ENCODE measurements around the gene FAM81A.
"Not testable (repeated sequence)": the region's sequence is repeated elsewhere in the genome, so short reads cannot be mapped to it uniquely, and the experiment has no call there.

The FAM81A gene

DNA sequence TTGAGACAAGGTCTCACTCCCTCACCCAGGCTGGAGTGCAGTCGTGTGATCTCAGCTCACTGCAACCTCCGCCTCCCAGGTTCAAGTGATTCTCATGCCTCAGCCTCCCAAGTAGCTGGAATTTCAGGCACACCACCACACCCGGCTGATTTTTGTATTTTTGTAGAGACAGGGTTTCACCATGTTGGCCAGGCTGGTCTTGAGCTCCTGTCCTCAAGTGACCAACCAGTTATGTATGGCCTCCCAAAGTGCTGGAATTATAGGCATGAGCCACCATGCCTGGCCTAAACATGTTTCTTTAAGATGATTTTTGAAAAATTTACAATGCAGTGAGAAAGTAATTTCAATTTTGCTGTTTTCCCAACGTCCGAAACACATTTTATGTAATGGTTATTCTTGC is 37.2 kb downstream of the FAM81A start:
- not testable (repeated sequence) for H3K4me1 ChIP-seq (ENCODE audit: control insufficient read depth, insufficient read depth, low read length); H3K4me3 ChIP-seq (ENCODE audit: insufficient read depth, low read depth, low read length); H3K9me3 ChIP-seq (ENCODE audit: control insufficient read depth, low read length); H3K27ac ChIP-seq (ENCODE audit: insufficient read depth, low read depth, low read length, poor library complexity, severe bottlenecking); H3K27me3 ChIP-seq (ENCODE audit: control insufficient read depth, insufficient read depth, low read length, poor library complexity, severe bottlenecking); H3K36me3 ChIP-seq (ENCODE audit: control insufficient read depth, insufficient read depth, low read length)
- WGBS, 2 experiments: 86 to 93% methylated on average over 3 to 5 of the region's 5 CpGs

DNA sequence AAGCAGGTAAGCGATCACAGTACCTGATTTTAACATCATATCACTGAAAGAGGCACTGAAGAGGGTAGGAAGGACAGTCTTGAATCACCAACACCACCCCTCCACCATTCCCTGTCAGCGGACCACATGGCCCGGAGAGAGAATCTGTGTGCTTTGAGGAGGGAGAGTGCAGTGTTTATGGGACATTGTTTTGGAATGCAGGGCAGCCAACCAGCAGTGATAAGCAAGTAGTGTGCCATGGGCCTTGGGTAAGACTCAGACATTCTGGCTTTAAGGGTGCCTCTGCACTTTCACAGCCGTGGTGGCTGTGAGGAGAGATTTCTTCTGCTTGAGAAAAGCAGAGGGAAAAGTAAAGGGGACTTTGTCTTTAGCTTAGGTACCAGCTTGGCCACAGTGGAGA is 46.4 kb downstream of the FAM81A start:
- Histone ChIP-seq H3K9me3 (ENCODE audit: control insufficient read depth, low read length) (no peaks in the 10 kb centered on the region), H3K27ac (ENCODE audit: insufficient read depth, low read depth, low read length, poor library complexity, severe bottlenecking) (no peak overlapping the region), H3K4me1 (ENCODE audit: control insufficient read depth, insufficient read depth, low read length) (no peaks in the 10 kb centered on the region), H3K27me3 (ENCODE audit: control insufficient read depth, insufficient read depth, low read length, poor library complexity, severe bottlenecking) (no peaks in the 10 kb centered on the region), H3K4me3 (ENCODE audit: insufficient read depth, low read depth, low read length) (no peak overlapping the region), H3K36me3 (ENCODE audit: control insufficient read depth, insufficient read depth, low read length) (no peaks in the 10 kb centered on the region)
- 95 to 96% methylated on average over 3 to 4 of the region's 4 CpGs for WGBS, 2 experiments

DNA sequence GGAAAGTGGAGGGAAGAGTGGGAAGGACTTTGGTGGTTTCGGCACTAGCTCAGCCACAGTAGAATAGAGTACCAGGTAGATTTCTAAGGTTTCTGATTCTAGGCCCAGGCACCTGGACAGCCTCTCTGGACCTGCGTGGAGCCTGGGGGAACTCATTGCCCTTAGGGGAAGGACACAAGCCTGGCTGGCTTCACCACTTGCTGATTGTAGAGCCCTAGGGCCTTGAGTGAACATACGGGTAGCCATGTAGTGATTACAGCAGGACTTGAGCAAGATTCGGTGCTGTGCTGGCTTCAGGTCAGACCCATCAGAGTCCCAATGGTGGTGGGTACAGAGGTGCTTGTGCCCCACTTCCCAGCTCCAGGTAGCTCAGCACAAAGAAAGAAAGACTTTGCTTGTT is 47.0 kb downstream of the FAM81A start:
- no peaks in the 10 kb centered on the region for H3K4me1 ChIP-seq (ENCODE audit: control insufficient read depth, insufficient read depth, low read length)
- H3K27me3 ChIP-seq (ENCODE audit: control insufficient read depth, insufficient read depth, low read length, poor library complexity, severe bottlenecking): no peaks in the 10 kb centered on the region
- 92% methylated on average over 4 of the region's 4 CpGs for WGBS, 2 experiments
- H3K27ac ChIP-seq (ENCODE audit: insufficient read depth, low read depth, low read length, poor library complexity, severe bottlenecking): no peak overlapping the region
- no peaks in the 10 kb centered on the region for H3K9me3 ChIP-seq (ENCODE audit: control insufficient read depth, low read length)
- no peaks in the 10 kb centered on the region for H3K36me3 ChIP-seq (ENCODE audit: control insufficient read depth, insufficient read depth, low read length)
- no peak overlapping the region for H3K4me3 ChIP-seq (ENCODE audit: insufficient read depth, low read depth, low read length)

DNA sequence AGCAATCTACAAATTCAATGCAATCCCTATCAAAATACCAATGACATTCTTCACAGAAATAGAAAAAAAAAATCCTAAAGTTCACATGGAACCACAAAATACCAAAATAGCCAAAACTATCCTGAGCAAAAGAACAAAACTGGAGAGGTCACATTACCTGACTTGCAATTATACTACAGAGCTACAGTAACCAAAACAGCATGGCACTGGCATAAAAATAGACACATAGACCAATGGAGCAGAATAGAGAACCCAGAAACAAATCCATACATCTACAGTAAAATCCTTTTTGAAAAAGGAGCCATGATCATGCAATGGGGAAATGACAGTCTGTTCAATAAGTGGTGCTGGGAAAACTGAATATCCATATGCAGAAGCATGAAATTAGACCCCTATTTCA is 51.5 kb downstream of the FAM81A start:
- not testable (repeated sequence) for H3K4me3 ChIP-seq (ENCODE audit: insufficient read depth, low read depth, low read length); H3K36me3 ChIP-seq (ENCODE audit: control insufficient read depth, insufficient read depth, low read length); H3K27ac ChIP-seq (ENCODE audit: insufficient read depth, low read depth, low read length, poor library complexity, severe bottlenecking); H3K27me3 ChIP-seq (ENCODE audit: control insufficient read depth, insufficient read depth, low read length, poor library complexity, severe bottlenecking); H3K4me1 ChIP-seq (ENCODE audit: control insufficient read depth, insufficient read depth, low read length); H3K9me3 ChIP-seq (ENCODE audit: control insufficient read depth, low read length)

DNA sequence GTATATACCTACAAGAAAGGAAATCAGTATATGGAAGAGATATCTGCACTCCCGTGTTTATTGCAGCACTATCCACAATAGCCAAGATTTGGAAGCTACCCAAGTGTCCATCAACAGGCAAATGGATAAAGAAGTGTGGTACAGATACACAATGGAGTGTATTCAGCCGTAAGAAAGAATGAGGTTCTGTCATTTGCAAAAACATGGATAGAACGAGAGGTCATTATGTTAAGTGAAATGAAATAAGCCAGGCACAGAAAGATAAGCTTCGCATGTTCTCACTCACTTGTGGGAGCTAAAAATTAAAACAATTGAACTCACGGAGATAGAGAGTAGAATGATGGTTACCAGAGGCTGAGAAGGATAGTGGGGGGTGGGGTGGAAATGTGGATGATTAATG is 53.1 kb downstream of the FAM81A start:
- no peaks in the 10 kb centered on the region for H3K36me3 ChIP-seq (ENCODE audit: control insufficient read depth, insufficient read depth, low read length)
- H3K27me3 ChIP-seq (ENCODE audit: control insufficient read depth, insufficient read depth, low read length, poor library complexity, severe bottlenecking): no peaks in the 10 kb centered on the region
- H3K4me3 ChIP-seq (ENCODE audit: insufficient read depth, low read depth, low read length): no peak overlapping the region
- no peaks in the 10 kb centered on the region for H3K9me3 ChIP-seq (ENCODE audit: control insufficient read depth, low read length)
- 91 to 93% methylated on average over 5 of the region's 5 CpGs for WGBS, 2 experiments
- H3K27ac ChIP-seq (ENCODE audit: insufficient read depth, low read depth, low read length, poor library complexity, severe bottlenecking): no peak overlapping the region
- no peaks in the 10 kb centered on the region for H3K4me1 ChIP-seq (ENCODE audit: control insufficient read depth, insufficient read depth, low read length)

DNA sequence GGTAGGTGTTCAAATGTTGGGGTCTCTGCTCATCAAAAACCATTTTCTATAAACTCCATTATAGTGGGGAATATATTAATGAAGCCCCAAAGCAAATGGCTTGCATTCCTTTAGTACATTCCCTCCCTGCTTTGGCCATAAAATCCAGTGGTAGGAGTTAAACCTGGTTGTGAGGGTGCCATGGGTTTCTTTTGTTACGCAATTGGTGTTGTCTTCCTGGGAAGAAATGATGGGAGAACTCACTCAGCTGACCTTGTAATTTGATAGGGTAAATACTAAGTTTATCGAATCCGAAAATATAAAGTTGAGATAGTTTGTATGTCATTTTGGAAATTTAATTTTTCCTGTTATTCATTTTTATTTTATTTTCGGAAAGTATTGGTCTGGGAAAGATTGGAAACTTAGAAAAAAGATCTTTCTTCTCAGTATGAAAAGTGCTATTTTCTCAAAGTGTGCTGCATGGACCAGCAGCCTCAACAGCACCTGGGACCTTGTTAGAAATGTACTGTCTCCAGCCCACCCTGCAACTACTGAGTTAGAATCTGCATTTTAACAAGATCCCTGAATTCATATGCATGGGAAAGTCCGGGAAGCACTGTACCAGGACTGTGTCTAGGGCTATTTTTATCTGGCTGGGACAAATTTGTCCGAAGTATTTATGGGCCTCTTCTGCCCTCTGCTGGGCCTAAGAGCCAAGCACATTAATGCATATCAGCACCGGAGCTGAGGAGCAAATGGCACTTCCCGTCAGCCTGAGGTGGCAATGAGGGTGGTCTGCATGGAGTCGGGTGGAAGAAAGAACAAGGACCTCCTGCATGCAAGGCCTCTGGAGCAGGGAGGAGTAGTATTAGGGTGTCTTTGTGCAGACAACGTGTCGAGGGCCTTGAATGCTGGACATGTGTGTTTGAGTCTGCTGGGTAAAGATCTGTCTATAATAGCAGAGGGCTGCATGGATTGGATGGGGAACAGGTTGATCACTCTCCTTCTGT is 54.7 kb downstream of the FAM81A start:
- 30 to 32% methylated on average over 11 of the region's 11 CpGs for WGBS, 2 experiments
- H3K27ac ChIP-seq (ENCODE audit: insufficient read depth, low read depth, low read length, poor library complexity, severe bottlenecking): no peak overlapping the region
- H3K4me1 ChIP-seq (ENCODE audit: control insufficient read depth, insufficient read depth, low read length): no peaks in the 10 kb centered on the region
- no peaks in the 10 kb centered on the region for H3K27me3 ChIP-seq (ENCODE audit: control insufficient read depth, insufficient read depth, low read length, poor library complexity, severe bottlenecking)
- H3K9me3 ChIP-seq (ENCODE audit: control insufficient read depth, low read length): no peaks in the 10 kb centered on the region
- no peaks in the 10 kb centered on the region for H3K36me3 ChIP-seq (ENCODE audit: control insufficient read depth, insufficient read depth, low read length)
- no peak overlapping the region for H3K4me3 ChIP-seq (ENCODE audit: insufficient read depth, low read depth, low read length)

DNA sequence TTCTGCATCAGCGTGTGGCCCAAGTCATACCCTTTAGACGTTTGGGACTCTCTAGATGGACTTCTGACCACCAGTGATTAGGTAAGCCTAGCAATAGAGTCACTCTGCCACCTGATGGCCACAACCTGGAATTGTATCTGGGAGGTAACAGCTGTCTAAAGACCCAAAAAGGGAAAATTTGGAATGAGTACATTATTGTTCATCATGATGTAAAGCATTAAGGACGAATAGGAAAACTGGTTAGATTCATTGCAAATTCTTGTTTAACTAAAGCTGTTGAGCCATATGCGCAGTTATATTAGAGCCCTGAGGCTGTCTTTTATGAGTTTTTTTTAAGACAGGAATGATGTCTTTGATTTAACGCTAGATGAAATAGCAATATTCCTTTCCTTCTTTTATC is 63.6 kb downstream of the FAM81A start:
- no peak overlapping the region for H3K27ac ChIP-seq (ENCODE audit: insufficient read depth, low read depth, low read length, poor library complexity, severe bottlenecking)
- H3K4me1 ChIP-seq (ENCODE audit: control insufficient read depth, insufficient read depth, low read length): no peaks in the 10 kb centered on the region
- no peaks in the 10 kb centered on the region for H3K27me3 ChIP-seq (ENCODE audit: control insufficient read depth, insufficient read depth, low read length, poor library complexity, severe bottlenecking)
- no peak overlapping the region for H3K4me3 ChIP-seq (ENCODE audit: insufficient read depth, low read depth, low read length)
- no peaks in the 10 kb centered on the region for H3K36me3 ChIP-seq (ENCODE audit: control insufficient read depth, insufficient read depth, low read length)
- no peaks in the 10 kb centered on the region for H3K9me3 ChIP-seq (ENCODE audit: control insufficient read depth, low read length)
- 24 to 26% methylated on average over 4 of the region's 5 CpGs for WGBS, 2 experiments

DNA sequence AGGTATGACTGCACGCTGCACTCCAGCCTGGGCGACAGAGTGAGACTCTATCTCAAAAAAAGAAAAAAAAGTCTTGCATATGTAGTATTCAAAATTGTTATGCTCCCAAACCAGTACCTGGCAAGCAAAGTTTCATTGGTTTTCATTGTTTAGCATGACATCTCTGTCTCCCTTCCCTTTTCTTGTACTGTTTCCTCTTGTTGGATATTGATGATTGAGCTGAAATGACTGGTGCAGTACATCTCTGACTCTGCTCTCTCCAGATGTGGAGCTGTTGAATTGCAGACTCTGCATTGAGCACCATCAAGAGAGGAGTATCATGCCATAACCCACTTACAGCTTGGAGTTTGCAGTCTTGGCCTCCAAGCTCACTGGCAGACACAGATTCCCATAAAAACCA is 77.2 kb downstream of the FAM81A start:
- no peaks in the 10 kb centered on the region for H3K27me3 ChIP-seq (ENCODE audit: control insufficient read depth, insufficient read depth, low read length, poor library complexity, severe bottlenecking)
- no peak overlapping the region for H3K4me3 ChIP-seq (ENCODE audit: insufficient read depth, low read depth, low read length)
- no peaks in the 10 kb centered on the region for H3K9me3 ChIP-seq (ENCODE audit: control insufficient read depth, low read length)
- H3K4me1 ChIP-seq (ENCODE audit: control insufficient read depth, insufficient read depth, low read length): no peaks in the 10 kb centered on the region
- no peaks in the 10 kb centered on the region for H3K36me3 ChIP-seq (ENCODE audit: control insufficient read depth, insufficient read depth, low read length)
- H3K27ac ChIP-seq (ENCODE audit: insufficient read depth, low read depth, low read length, poor library complexity, severe bottlenecking): no peak overlapping the region
- WGBS, 2 experiments: 95 to 100% methylated on average over 2 of the region's 2 CpGs

DNA sequence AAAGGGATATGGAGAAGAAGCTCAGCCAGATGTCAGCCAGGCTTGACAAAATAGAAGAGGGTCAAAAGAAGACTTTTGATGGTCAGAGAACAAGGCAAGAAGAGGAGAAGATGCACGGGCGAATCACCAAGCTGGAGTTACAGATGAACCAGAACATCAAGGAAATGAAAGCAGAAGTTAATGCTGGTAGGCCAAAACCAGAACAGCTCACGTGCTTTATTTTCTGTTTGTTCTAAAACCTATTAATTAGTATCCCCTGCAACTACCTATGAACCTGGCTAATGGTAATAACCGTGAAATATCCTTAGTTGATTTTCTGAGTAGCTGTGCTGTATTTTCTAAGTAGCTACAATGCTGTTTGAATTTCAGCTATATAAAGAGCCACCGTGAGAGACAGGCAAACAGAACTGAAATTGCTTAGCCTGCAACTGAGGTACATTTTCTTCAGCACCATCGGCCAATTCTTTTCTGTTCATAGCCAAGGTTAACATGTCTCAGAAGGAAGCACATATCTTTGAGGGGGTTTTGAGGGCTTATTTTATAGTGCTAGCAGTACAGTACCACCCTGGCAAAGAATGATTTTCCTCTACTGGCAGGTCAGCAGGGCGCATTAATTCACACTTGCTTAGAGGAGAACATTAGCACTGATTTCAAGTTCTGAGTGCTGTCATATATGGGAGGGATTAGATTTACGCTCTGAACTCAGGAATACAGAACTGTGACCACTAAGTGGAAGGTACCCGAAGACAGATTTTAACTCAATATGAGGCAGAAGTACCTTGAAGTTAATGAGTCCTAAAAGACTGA is 78.9 kb downstream of the FAM81A start:
- no peak overlapping the region for H3K27ac ChIP-seq (ENCODE audit: insufficient read depth, low read depth, low read length, poor library complexity, severe bottlenecking)
- no peak overlapping the region for H3K4me3 ChIP-seq (ENCODE audit: insufficient read depth, low read depth, low read length)
- H3K36me3 ChIP-seq (ENCODE audit: control insufficient read depth, insufficient read depth, low read length): no peaks in the 10 kb centered on the region
- 94 to 95% methylated on average over 9 of the region's 9 CpGs for WGBS, 2 experiments
- H3K9me3 ChIP-seq (ENCODE audit: control insufficient read depth, low read length): no peaks in the 10 kb centered on the region
- H3K27me3 ChIP-seq (ENCODE audit: control insufficient read depth, insufficient read depth, low read length, poor library complexity, severe bottlenecking): no peaks in the 10 kb centered on the region
- H3K4me1 ChIP-seq (ENCODE audit: control insufficient read depth, insufficient read depth, low read length): no peaks in the 10 kb centered on the region

DNA sequence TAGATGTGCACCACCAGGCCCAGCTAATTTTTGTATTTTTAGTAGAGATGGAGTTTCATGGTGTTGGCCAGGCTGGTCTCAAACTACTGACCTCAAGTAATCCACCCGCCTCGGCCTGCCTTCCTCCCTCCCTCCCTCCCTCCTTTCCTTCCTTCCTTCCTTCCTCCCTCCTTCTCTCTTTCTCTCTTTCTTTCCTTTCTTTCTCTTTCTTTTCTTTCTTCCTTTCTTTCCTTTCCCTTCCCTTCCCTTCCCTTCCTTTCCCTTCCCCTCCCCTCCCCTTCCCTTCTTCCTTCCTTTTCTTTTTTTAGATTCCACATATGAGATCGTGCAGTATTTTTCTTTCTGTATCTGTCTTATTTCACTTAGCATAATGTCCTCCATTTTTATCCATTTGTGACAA is 81.3 kb downstream of the FAM81A start:
- 94 to 95% methylated on average over 3 of the region's 3 CpGs for WGBS, 2 experiments
- H3K4me1 ChIP-seq (ENCODE audit: control insufficient read depth, insufficient read depth, low read length): peaks cover 4% of the 10 kb centered on the region
- H3K36me3 ChIP-seq (ENCODE audit: control insufficient read depth, insufficient read depth, low read length): no peaks in the 10 kb centered on the region

More for the DNA sequence above, 81.3 kb downstream of the FAM81A start:
- no peaks in the 10 kb centered on the region for H3K9me3 ChIP-seq (ENCODE audit: control insufficient read depth, low read length)
- H3K27ac ChIP-seq (ENCODE audit: insufficient read depth, low read depth, low read length, poor library complexity, severe bottlenecking): no peak overlapping the region
- no peak overlapping the region for H3K4me3 ChIP-seq (ENCODE audit: insufficient read depth, low read depth, low read length)
- H3K27me3 ChIP-seq (ENCODE audit: control insufficient read depth, insufficient read depth, low read length, poor library complexity, severe bottlenecking): no peaks in the 10 kb centered on the region
